ENCODE results near the gene FOXJ1.

Gene FOXJ1

GRCh38 chr17:76089680-76090516, 51.1 kb downstream of the FOXJ1 start:
- DNase-seq: no peak

GRCh38 chr17:76088868-76089576, 52.0 kb downstream of the FOXJ1 start:
- DNase-seq: no peak

GRCh38 chr17:76088041-76088867, 52.8 kb downstream of the FOXJ1 start:
- DNase-seq: no peak

- no peak for DNase-seq
Measured at GRCh38 chr17:76087531-76087930, 53.5 kb downstream of the FOXJ1 start.

GRCh38 chr17:76086384-76086783, 54.7 kb downstream of the FOXJ1 start:
- no peak for DNase-seq

All from NCI-H2107 (cell line).